ENCODE measurements around the gene GRIP1. TPM values are rescaled to one million over a fixed set of nuclear protein-coding genes. Genes with fewer than 3 reads are reported as not detected.
A peak's percentile ranks its signal among the peaks of the same experiment; 100 is the strongest.

Gene GRIP1
- total RNA-seq, 2 experiments from 2014 or later: 0.53 to 2.4 TPM

DNA sequence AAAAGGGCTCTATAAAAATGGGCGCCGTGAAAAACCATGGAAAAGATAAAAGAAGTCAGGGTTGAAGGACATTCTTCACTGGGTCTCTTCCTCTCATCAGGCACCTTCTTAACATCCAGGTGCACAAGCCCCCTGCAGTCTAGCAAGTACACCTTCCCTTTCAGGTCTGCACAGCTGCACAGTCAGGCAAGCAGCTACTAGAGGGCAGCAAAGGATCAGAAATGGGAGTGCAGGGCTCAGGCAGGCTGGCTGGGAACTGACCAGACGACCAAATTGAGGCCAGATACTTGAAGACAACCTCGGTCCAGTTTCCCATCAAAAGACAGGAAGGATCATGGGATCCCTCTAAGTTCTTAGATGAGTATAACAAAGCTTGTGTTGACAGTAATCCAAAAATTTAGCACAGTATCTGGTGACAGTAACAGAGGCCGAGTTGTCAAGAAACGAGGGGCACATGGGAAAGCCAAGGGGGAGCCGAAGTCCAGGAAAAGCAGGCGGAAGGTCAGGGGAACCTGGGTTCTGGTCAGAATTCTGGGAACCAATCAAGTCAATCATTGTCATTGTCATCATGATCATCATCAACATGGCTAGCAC lies 10.1 kb upstream of the GRIP1 start:
- Mint-ChIP-seq H3K27me3 (peaks cover 8% of the 10 kb centered on the region), H3K4me1 (peaks cover 2% of the 10 kb centered on the region), H3K27ac (no peak overlapping the region), H3K4me3 (no peak overlapping the region), H3K9me3 (ENCODE audit: low read depth) (no peaks in the 10 kb centered on the region), H3K36me3 (ENCODE audit: low read depth) (no peaks in the 10 kb centered on the region)
- peak; percentile 47 for ATAC-seq
- peak; percentile 50 for DNase-seq
- POLR2A ChIA-PET: no interaction called here
- CTCF ChIA-PET: interaction anchor here (1.0 to 1.6 kb wide), 4 partner anchors 172 to 544 kb away, joined by 3 to 6 read pairs (median 4); no protein-coding TSS in a partner anchor
- intact Hi-C loops (cut with DNase I, micrococcal nuclease): loop anchor here (1.0 kb wide), 1 partner anchor 172 kb away; no protein-coding TSS in a partner anchor

DNA sequence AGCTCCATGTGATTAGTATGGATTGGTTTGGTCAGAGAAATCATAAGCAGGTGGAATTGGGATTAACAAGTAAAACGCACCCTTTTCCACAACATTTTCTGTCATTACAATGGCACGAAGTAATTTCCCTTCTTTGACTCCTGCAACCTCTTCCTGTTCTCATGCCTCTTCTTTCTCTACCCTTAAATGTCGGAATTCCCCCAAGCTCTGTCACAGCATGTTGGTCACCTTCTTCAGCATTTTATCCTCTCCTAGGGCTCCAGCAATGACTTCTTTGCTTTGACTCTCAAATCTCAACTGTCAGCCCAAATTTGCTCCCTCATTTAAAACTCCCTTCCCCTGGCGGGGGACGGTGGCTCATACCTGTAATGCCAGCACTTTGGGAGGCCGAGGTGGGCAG lies 5.3 kb upstream of the GRIP1 start:
- no peak for ATAC-seq
- ChIA-PET CTCF (interaction anchor here (0.6 to 2.7 kb wide), 3 partner anchors 9 to 86 kb away, joined by 3 to 11 read pairs (median 5); no protein-coding TSS in a partner anchor), POLR2A (no interaction called here)
- intact Hi-C loops (cut with DNase I, micrococcal nuclease): no loop called here
- H3K36me3 Mint-ChIP-seq (ENCODE audit: low read depth): no peaks in the 10 kb centered on the region
- no peak overlapping the region for H3K27ac Mint-ChIP-seq
- DNase-seq: no peak
- peaks cover 8% of the 10 kb centered on the region for H3K27me3 Mint-ChIP-seq
- H3K9me3 Mint-ChIP-seq (ENCODE audit: low read depth): no peaks in the 10 kb centered on the region
- no peak overlapping the region for H3K4me3 Mint-ChIP-seq
- H3K4me1 Mint-ChIP-seq: no peaks in the 10 kb centered on the region

DNA sequence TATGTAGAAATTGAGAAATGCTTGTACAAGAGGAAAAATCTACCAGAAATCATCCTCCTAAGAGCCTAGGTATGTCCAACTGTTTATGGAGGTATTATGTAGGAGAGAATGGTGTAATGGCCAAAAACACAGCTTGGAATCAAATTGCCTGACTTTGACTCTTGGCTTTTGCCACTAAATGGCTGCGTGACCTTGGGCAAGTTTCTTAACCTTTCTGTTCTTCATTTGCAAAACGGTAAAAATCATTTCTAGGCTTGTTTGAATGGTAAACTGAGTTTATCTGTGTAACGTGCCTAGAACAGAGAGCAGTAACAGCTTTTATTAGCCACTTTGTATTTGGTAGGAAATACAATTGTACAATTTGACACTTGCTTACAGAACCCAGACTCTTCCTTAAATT lies 4.9 kb upstream of the GRIP1 start:
- H3K4me1 Mint-ChIP-seq: no peaks in the 10 kb centered on the region
- CTCF ChIA-PET: interaction anchor here (0.6 to 2.7 kb wide), 3 partner anchors 10 to 85 kb away, joined by 3 to 11 read pairs (median 6); no protein-coding TSS in a partner anchor
- ATAC-seq: no peak

DNA sequence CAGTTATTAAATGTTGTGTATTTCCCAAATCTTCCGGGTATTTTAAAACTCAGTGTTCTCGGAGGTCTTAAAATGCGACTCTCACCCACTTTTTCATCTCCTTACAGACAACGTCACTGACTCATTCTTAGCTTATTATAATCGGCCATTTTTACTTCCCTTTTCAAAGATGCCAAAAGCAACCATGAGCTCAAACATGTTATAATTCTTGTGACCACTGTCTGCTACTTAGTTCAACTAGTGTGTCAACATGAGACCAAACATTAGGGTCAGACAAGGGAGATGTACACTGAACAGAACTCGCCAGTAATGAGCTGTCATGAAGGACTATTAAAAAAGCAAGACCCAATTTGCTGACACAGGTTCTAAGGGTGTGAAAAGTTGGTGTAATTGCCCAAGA lies 4.2 kb upstream of the GRIP1 start:
- ATAC-seq (no peak), DNase-seq (no peak)
- Mint-ChIP-seq H3K9me3 (ENCODE audit: low read depth) (no peaks in the 10 kb centered on the region), H3K4me1 (no peaks in the 10 kb centered on the region), H3K4me3 (no peak overlapping the region), H3K36me3 (ENCODE audit: low read depth) (no peaks in the 10 kb centered on the region), H3K27me3 (peaks cover 8% of the 10 kb centered on the region), H3K27ac (no peak overlapping the region)
- CTCF ChIA-PET: interaction anchor here (1.6 to 2.7 kb wide), 3 partner anchors 10 to 26 kb away, joined by 5 to 11 read pairs (median 6); no protein-coding TSS in a partner anchor
- POLR2A ChIA-PET: no interaction called here
- intact Hi-C loops (cut with DNase I, micrococcal nuclease): no loop called here

More for the DNA sequence above, 4.9 kb upstream of the GRIP1 start:
- POLR2A ChIA-PET: no interaction called here
- H3K27me3 Mint-ChIP-seq: peaks cover 8% of the 10 kb centered on the region
- no peak overlapping the region for H3K27ac Mint-ChIP-seq
- no peaks in the 10 kb centered on the region for H3K36me3 Mint-ChIP-seq (ENCODE audit: low read depth)
- no peak overlapping the region for H3K4me3 Mint-ChIP-seq
- no peaks in the 10 kb centered on the region for H3K9me3 Mint-ChIP-seq (ENCODE audit: low read depth)
- no peak for DNase-seq
- intact Hi-C loops (cut with DNase I, micrococcal nuclease): no loop called here

DNA sequence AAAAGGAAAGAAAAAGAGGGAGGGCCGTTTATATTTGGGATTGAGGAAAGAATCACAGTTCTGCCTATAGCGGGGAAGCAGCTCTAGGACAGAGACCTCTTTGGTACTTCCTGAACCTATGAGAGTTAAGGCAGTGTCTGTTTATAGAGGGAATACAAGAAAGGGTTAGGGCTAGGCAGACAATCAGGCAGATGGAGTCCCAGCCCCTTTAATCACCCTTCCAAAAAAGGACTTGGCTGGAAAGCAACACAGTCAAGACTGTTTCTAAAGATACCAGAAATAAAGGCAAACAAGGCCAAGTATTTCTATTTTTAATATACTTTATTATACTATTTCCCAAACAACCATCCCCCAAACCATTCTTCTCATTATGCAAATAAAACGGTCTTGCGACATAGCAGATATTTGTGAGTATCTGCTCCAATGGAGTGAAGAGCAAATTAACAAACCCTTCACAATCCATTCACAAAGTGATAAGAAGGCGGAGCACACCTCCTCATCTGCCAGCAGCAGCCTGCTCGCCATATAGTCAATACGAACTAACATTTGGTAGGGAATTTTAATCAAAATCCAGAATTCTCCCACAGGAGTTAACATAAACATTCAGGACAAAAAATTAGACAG lies 697 bp upstream of the GRIP1 start:
- DNase-seq: no peak
- no peak for ATAC-seq
- no peaks in the 10 kb centered on the region for H3K9me3 Mint-ChIP-seq (ENCODE audit: low read depth)
- ChIA-PET POLR2A (no interaction called here), CTCF (no interaction called here)
- H3K36me3 Mint-ChIP-seq (ENCODE audit: low read depth): no peaks in the 10 kb centered on the region
- no peak overlapping the region for H3K4me3 Mint-ChIP-seq
- H3K27ac Mint-ChIP-seq: no peak overlapping the region
- intact Hi-C loops (cut with DNase I, micrococcal nuclease): no loop called here
- no peaks in the 10 kb centered on the region for H3K4me1 Mint-ChIP-seq
- peaks cover 5% of the 10 kb centered on the region for H3K27me3 Mint-ChIP-seq

DNA sequence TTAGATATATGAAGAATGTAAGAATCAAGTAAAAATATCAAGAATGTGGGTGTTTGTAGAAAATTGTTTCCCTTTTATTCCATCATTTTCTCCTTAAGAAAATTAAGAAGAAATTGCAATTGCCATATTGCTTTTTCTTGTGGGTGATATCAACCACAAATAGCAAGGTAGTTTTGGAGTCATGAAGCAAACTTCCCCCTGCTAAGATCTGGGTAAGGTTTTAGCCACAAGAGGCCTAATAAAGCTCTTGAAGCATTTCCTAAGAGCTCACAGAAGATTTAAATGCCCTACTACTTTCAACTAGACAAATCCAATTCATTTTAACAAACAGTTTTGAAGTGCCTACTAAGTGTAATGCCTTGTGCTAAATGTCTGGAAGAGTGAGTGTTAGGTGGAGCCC lies 2.6 kb downstream of the GRIP1 start:
- Mint-ChIP-seq H3K4me1 (no peaks in the 10 kb centered on the region), H3K36me3 (ENCODE audit: low read depth) (no peaks in the 10 kb centered on the region), H3K9me3 (ENCODE audit: low read depth) (no peaks in the 10 kb centered on the region), H3K27ac (no peak overlapping the region), H3K4me3 (no peak overlapping the region), H3K27me3 (peaks cover 5% of the 10 kb centered on the region)
- POLR2A ChIA-PET: no interaction called here
- intact Hi-C loops (cut with DNase I, micrococcal nuclease): no loop called here
- CTCF ChIA-PET: no interaction called here
- ATAC-seq: no peak
- no peak for DNase-seq

DNA sequence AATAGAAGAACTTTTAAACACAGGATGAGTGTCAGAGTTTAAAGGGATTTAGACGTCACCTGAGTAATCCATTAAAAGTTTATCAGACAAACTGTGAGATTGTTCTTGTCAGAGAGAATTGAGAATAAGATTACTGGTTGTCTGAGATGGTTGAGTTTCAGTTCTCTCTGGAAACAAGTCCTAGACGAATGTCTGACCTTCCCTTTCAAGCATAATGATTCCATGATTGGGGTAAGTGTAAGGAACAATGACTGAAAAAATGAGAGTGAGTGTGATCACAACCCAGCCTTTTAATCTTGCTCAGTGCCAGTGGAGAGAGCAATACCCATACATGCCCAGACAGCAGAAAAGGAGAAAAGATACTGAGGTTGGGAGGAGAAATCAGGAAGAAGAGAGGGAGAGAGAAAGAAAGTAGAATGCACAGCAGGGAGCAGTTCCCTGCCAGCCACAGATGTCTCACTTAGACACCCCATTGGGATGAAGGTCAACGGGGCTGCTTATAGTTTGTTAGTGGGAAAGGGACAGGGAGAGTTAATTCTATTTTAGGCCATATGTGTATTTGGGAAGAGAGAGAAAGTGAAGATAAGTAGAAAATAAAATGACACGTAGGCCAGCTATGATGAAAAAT lies 4.3 kb downstream of the GRIP1 start:
- Mint-ChIP-seq H3K36me3 (ENCODE audit: low read depth) (no peaks in the 10 kb centered on the region), H3K27me3 (peaks cover 9% of the 10 kb centered on the region), H3K4me3 (no peak overlapping the region), H3K9me3 (ENCODE audit: low read depth) (no peaks in the 10 kb centered on the region), H3K4me1 (no peaks in the 10 kb centered on the region), H3K27ac (no peak overlapping the region)
- no peak for ATAC-seq
- intact Hi-C loops (cut with DNase I, micrococcal nuclease): no loop called here
- POLR2A ChIA-PET: no interaction called here
- CTCF ChIA-PET: no interaction called here
- DNase-seq: no peak

DNA sequence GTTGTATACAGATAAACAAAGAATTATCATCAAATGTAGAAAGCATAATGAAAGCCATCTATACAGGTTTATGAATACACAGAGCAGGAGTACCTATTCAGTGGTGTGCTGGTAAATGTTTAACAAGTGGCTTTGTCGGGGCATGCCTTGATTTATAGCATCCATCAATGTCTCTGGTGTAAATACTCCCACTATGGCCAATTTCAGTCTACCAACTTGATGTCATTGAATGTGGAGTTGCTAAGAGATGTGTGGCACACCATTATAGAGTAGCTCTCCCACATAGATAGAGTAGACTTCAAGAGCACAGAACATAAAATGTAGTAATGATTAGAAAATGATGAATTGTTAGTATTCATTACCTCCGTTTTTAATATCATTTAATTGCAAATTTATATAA lies 9.3 kb downstream of the GRIP1 start:
- ChIA-PET CTCF (interaction anchor here (0.7 kb wide), 1 partner anchor 31 kb away, joined by 3 read pairs; no protein-coding TSS in a partner anchor), POLR2A (no interaction called here)
- Mint-ChIP-seq H3K4me1 (no peaks in the 10 kb centered on the region), H3K4me3 (no peak overlapping the region), H3K36me3 (ENCODE audit: low read depth) (no peaks in the 10 kb centered on the region), H3K27ac (no peak overlapping the region), H3K9me3 (ENCODE audit: low read depth) (no peaks in the 10 kb centered on the region), H3K27me3 (peaks cover 8% of the 10 kb centered on the region)
- ATAC-seq (no peak), DNase-seq (no peak)
- intact Hi-C loops (cut with DNase I, micrococcal nuclease): no loop called here

DNA sequence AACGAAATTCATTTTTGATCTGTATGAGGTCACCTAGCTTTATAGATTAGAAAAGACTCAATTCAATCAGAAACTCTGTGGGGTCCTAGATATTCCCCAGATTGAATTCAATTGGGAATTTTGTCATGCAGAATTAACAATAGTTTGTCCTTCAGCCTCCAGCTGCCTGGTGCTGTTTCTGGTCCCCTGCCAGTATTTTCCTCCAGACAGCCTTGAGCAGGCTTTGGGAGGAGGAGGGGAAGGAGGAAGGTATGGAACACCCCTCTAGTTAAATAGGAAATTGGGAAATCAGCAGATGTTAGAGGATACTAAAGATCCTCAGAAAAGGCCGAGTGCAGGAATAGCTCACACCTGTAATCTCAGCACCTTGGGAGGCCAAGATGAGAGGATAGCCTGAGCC lies 10.6 kb downstream of the GRIP1 start:
- CTCF ChIA-PET: interaction anchor here (0.6 to 0.8 kb wide), 3 partner anchors 10 to 283 kb away, joined by 3 to 4 read pairs (median 3); no protein-coding TSS in a partner anchor
- intact Hi-C loops (cut with DNase I, micrococcal nuclease): no loop called here
- no peak for ATAC-seq

DNA sequence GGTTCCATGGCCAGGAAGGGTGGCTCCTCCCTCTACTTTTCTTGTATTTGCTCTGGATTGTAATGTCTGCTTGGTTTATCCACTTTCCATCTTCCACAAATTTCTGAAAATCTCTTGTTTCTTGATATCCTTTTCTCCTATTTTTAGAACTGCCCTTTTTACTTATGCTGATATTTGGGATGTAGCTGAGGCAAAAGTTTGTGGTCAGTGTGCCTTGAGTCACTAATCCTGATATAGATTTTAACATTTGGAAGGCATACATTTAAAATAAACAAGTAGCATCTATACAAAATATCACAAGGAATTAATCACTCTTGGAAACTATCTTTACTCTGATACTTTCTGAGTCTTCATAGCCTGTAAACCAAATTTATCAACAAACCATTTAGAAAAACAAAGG lies 11.0 kb downstream of the GRIP1 start:
- POLR2A ChIA-PET: no interaction called here
- CTCF ChIA-PET: interaction anchor here (0.7 to 0.8 kb wide), 2 partner anchors 10 to 23 kb away, joined by 3 to 4 read pairs; no protein-coding TSS in a partner anchor
- DNase-seq (no peak), ATAC-seq (no peak)
- Mint-ChIP-seq H3K27me3 (peaks cover 7% of the 10 kb centered on the region), H3K4me3 (no peak overlapping the region), H3K27ac (no peak overlapping the region), H3K36me3 (ENCODE audit: low read depth) (no peaks in the 10 kb centered on the region), H3K4me1 (no peaks in the 10 kb centered on the region), H3K9me3 (ENCODE audit: low read depth) (no peaks in the 10 kb centered on the region)
- intact Hi-C loops (cut with DNase I, micrococcal nuclease): no loop called here

More for the DNA sequence above, 10.6 kb downstream of the GRIP1 start:
- no peak overlapping the region for H3K4me3 Mint-ChIP-seq
- POLR2A ChIA-PET: no interaction called here
- H3K27me3 Mint-ChIP-seq: peaks cover 5% of the 10 kb centered on the region
- DNase-seq: no peak
- H3K27ac Mint-ChIP-seq: no peak overlapping the region
- H3K4me1 Mint-ChIP-seq: no peaks in the 10 kb centered on the region
- no peaks in the 10 kb centered on the region for H3K9me3 Mint-ChIP-seq (ENCODE audit: low read depth)
- H3K36me3 Mint-ChIP-seq (ENCODE audit: low read depth): no peaks in the 10 kb centered on the region

DNA sequence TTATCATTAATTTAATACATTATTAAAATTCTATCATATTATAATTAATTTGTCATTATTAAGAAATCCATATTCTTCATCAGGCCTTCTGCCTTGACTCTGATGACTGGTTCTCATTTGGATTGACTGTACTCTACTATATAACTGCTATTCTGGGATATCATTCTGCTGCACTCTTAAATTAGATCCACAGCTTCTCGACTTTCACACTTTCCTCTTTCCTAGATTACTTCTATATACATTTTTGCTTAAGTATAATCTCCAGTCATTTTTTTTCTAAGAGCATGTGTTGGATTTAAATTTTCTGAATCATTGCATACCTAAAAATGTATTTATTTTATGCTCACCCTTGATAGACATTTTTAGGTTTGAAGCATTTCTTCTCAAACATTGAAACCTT lies 12.4 kb downstream of the GRIP1 start:
- no peak overlapping the region for H3K27ac Mint-ChIP-seq

More for the DNA sequence above, 12.4 kb downstream of the GRIP1 start:
- ChIA-PET CTCF (no interaction called here), POLR2A (no interaction called here)
- H3K4me1 Mint-ChIP-seq: no peaks in the 10 kb centered on the region
- H3K27me3 Mint-ChIP-seq: peaks cover 13% of the 10 kb centered on the region
- H3K9me3 Mint-ChIP-seq (ENCODE audit: low read depth): no peaks in the 10 kb centered on the region
- H3K4me3 Mint-ChIP-seq: no peak overlapping the region
- intact Hi-C loops (cut with DNase I, micrococcal nuclease): no loop called here
- no peaks in the 10 kb centered on the region for H3K36me3 Mint-ChIP-seq (ENCODE audit: low read depth)
- DNase-seq: no peak
- no peak for ATAC-seq
